ENCODE data around the gene CSTF2.

- peak in 3 of 5 experiments; percentile 24 to 50 (median 36) for TF ChIP-seq CTCF (IDR thresholded peaks at IDR 0.05)
- no peak for TF ChIP-seq EP300 (IDR thresholded peaks at IDR 0.05; ENCODE audit: low read depth)
- TF ChIP-seq POLR2A (IDR thresholded peaks at IDR 0.05), result peak; percentile 34
Observed at GRCh38 chrX:100819837-100820666, at the start of gene CSTF2.
